Measurements from ENCODE around the gene COLGALT1. TPM values are rescaled to one million over a fixed set of nuclear protein-coding genes. Genes with fewer than 3 reads are reported as not detected.

COLGALT1 gene
- total RNA-seq, 4 donors from 2014 or later = 19.3 to 35.9 (median 33.0) TPM

DNA sequence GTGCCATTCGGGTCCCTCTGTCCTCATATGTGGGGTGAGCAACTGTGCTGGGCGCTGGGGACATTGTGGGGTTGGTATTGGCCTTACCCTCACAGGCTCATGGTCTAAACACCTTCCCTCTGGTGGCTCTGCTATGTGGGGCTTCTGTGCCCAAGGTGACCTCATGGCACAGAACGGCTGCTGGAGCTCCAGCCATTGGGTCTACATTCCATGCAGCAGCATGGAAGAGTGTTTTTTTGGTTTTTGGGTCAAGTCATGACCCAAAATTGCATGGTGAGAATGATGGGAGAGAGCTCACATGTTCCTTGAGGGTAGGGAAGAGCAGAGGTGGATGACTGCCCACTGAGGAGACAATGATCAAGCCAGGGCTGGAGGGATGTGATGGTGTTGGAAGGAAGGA lies 26.8 kb upstream of the COLGALT1 start:
- TF ChIP-seq CTCF (IDR thresholded peaks at IDR 0.05) = no peak
- TF ChIP-seq POLR2A (IDR thresholded peaks at IDR 0.05) = no peak
- WGBS, 2 donors = 100% methylated on average over 3 of the region's 3 CpGs
- no peak overlapping the region for H3K27ac ChIP-seq
- H3K9me3 ChIP-seq = no peaks in the 10 kb centered on the region
- no peaks in the 10 kb centered on the region for H3K27me3 ChIP-seq
- H3K4me1 ChIP-seq = peaks cover 0 to under 1% of the 10 kb centered on the region in 2 donors
- H3K4me3 ChIP-seq (replicated peaks in 1 of 3) = no peak overlapping the region
- intact Hi-C loops (cut with DNase I) = no loop called here
- no peak for DNase-seq
- no peaks in the 10 kb centered on the region for H3K36me3 ChIP-seq

DNA sequence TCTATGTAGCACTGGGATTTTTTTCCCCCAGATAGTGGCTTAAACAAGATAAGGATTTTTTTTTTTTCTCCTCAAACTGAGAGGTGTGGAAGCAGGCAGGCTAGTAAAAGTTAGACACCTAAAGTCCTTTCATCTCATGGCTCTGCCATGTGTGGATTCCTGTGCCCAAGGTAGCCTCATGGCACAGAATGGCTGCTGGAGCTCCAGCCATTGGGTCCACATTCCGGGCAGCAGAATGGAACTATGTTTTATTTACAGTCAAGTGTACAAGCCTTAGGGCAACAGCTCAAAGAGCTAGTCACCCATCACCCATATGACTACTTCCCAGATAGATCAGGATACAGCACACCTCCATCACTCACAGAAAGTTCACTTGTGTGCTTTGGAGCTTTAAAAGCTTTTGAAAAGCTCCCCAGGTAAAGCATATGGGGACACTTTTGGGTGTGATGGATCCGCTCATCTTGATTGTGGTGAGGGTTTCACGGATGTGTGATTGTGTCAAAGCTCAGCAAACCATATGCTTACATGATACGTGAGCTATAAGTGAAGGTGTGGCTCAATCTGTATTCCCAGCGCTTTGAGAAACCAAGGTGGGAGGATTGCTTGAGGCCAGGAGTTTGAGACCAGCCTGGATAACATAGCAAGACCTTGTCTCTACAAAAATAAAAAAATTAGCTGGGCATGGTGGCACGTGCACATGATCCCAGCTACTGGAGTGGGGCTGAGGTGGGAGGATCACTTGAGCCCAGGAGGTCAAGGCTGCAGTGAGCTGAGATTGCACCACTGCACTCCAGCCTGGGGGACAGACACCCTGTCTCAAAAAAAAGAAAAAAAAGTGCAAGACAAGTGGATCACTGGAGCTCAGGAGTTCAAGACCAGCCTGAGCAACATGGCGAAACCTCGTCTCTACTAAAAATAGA lies 25.9 kb upstream of the COLGALT1 start:
- H3K9me3 ChIP-seq = no peaks in the 10 kb centered on the region
- H3K4me3 ChIP-seq (replicated peaks in 1 of 3) = no peak overlapping the region
- DNase-seq = no peak
- H3K27me3 ChIP-seq = no peaks in the 10 kb centered on the region
- 74 to 79% methylated on average over 8 of the region's 8 CpGs for WGBS, 2 donors
- no peaks in the 10 kb centered on the region for H3K36me3 ChIP-seq
- no peaks in the 10 kb centered on the region for H3K4me1 ChIP-seq
- intact Hi-C loops (cut with DNase I) = no loop called here
- H3K27ac ChIP-seq = no peak overlapping the region
- no peak for TF ChIP-seq POLR2A (IDR thresholded peaks at IDR 0.05)
- no peak for TF ChIP-seq CTCF (IDR thresholded peaks at IDR 0.05)

GRCh38 chr19:17530586-17530985 lies 24.9 kb upstream of the COLGALT1 start:
- WGBS, 2 donors = 8 to 13% methylated on average over 7 to 8 of the region's 8 CpGs
- Histone ChIP-seq H3K27me3 (no peaks in the 10 kb centered on the region), H3K9me3 (no peaks in the 10 kb centered on the region), H3K27ac (no peak overlapping the region), H3K36me3 (no peaks in the 10 kb centered on the region), H3K4me1 (no peaks in the 10 kb centered on the region), H3K4me3 (replicated peaks in 1 of 3) (no peak overlapping the region)
- TF ChIP-seq CTCF (IDR thresholded peaks at IDR 0.05) (no peak), POLR2A (IDR thresholded peaks at IDR 0.05) (no peak)
- intact Hi-C loops (cut with DNase I) = no loop called here
- DNase-seq = no peak

DNA sequence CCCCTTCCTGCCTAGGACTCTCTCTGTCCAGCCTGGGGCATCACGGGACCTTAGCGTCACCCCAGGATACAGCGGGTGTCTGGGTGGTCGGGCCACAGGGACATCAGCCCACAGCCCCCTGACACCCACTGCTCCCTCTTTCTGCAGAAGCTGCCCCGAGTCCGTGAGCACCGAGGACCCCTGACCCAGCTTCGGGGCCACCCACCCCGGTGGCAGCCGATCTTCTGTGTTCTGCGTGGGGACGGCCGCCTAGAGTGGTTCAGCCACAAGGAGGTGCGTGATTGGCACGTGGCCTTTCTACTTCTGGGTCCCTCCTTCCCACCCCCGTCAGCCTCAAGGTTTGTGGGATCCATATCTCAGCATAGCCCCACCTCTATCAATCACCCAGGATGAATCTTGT lies 23.3 kb upstream of the COLGALT1 start:
- DNase-seq = no peak
- no peaks in the 10 kb centered on the region for H3K9me3 ChIP-seq
- TF ChIP-seq CTCF (IDR thresholded peaks at IDR 0.05) (no peak), POLR2A (IDR thresholded peaks at IDR 0.05) (no peak)
- intact Hi-C loops (cut with DNase I) = no loop called here
- H3K27ac ChIP-seq = no peak overlapping the region
- WGBS, 2 donors = 86% methylated on average over 11 to 12 of the region's 16 CpGs
- H3K4me3 ChIP-seq (replicated peaks in 1 of 3) = no peak overlapping the region
- no peaks in the 10 kb centered on the region for H3K27me3 ChIP-seq
- H3K4me1 ChIP-seq = no peaks in the 10 kb centered on the region
- no peaks in the 10 kb centered on the region for H3K36me3 ChIP-seq

DNA sequence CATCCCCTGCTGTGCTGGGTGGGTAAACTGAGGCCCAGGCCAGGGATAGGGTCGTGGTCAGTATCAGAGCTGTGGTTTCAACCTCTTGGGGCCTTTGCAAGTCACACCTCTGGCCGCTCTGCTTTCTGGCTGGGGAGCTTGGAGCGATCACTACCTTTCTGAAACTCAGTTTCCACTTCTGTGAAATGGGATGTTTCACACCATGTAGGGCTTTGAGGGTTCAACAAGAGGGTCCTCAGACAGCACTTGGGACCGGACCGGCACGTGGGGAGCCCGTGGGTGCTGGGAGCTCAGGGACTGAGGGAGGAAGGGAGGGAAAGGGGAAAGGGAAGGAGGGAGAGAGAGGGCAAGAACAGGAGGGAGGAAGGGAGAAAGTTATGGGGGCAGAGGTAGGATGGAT lies 22.9 kb upstream of the COLGALT1 start:
- H3K4me3 ChIP-seq (replicated peaks in 1 of 3) = no peak overlapping the region
- H3K27ac ChIP-seq = no peak overlapping the region
- TF ChIP-seq POLR2A (IDR thresholded peaks at IDR 0.05) (no peak), CTCF (IDR thresholded peaks at IDR 0.05) (no peak)
- intact Hi-C loops (cut with DNase I) = no loop called here
- H3K4me1 ChIP-seq = no peaks in the 10 kb centered on the region
- DNase-seq = no peak
- WGBS, 2 donors = 54 to 61% methylated on average over 7 of the region's 7 CpGs
- H3K27me3 ChIP-seq = no peaks in the 10 kb centered on the region
- H3K9me3 ChIP-seq = no peaks in the 10 kb centered on the region
- H3K36me3 ChIP-seq = no peaks in the 10 kb centered on the region

All from thyroid gland (tissue), 4 donors.